ENCODE data around the gene TMCC1. TPM values are rescaled to one million over a fixed set of nuclear protein-coding genes. Genes with fewer than 3 reads are reported as not detected.

The TMCC1 gene
- total RNA-seq, 1 donor from 2014 or later, result 37.8 TPM

DNA sequence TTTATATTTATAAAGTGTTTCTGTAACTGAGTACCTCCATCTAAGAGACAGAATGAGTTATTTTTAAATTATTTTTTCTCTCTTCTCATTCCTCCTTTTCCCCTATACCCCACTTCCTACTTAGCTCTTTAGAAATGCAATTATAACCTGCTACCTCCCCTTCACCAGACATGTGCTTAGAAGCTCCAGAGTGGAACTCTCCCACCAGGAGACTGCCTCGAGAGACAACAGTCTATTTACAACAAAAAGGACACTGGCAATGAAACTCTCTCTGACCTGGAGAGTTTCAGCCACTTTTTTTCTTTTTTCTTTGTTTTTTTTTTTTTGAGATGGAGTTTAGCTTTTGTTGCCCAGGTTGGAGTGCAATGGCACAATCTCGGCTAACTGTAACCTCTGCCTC, 177.7 kb downstream of the TMCC1 start:
- TF ChIP-seq, protein P1, sequence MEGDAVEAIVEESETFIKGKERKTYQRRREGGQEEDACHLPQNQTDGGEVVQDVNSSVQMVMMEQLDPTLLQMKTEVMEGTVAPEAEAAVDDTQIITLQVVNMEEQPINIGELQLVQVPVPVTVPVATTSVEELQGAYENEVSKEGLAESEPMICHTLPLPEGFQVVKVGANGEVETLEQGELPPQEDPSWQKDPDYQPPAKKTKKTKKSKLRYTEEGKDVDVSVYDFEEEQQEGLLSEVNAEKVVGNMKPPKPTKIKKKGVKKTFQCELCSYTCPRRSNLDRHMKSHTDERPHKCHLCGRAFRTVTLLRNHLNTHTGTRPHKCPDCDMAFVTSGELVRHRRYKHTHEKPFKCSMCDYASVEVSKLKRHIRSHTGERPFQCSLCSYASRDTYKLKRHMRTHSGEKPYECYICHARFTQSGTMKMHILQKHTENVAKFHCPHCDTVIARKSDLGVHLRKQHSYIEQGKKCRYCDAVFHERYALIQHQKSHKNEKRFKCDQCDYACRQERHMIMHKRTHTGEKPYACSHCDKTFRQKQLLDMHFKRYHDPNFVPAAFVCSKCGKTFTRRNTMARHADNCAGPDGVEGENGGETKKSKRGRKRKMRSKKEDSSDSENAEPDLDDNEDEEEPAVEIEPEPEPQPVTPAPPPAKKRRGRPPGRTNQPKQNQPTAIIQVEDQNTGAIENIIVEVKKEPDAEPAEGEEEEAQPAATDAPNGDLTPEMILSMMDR (IDR thresholded peaks at IDR 0.05), result no peak
- Mint-ChIP-seq H3K27ac (ENCODE audit: unreplicated experiment) (no peak overlapping the region), H3K27me3 (ENCODE audit: unreplicated experiment) (no peaks in the 10 kb centered on the region), H3K9me3 (ENCODE audit: unreplicated experiment) (no peaks in the 10 kb centered on the region), H3K4me3 (ENCODE audit: unreplicated experiment) (no peak overlapping the region), H3K4me1 (ENCODE audit: unreplicated experiment) (peaks cover 1% of the 10 kb centered on the region), H3K36me3 (ENCODE audit: unreplicated experiment) (peaks cover 2% of the 10 kb centered on the region)
- no peak for DNase-seq (ENCODE audit: extremely low spot score, unreplicated experiment)

- Mint-ChIP-seq H3K27me3 (ENCODE audit: unreplicated experiment) (no peaks in the 10 kb centered on the region), H3K4me3 (ENCODE audit: unreplicated experiment) (no peak overlapping the region), H3K36me3 (ENCODE audit: unreplicated experiment) (peaks cover 2% of the 10 kb centered on the region), H3K9me3 (ENCODE audit: unreplicated experiment) (no peaks in the 10 kb centered on the region), H3K27ac (ENCODE audit: unreplicated experiment) (no peak overlapping the region), H3K4me1 (ENCODE audit: unreplicated experiment) (no peaks in the 10 kb centered on the region)
- DNase-seq (ENCODE audit: extremely low spot score, unreplicated experiment), result no peak
- TF ChIP-seq, protein P1 (IDR thresholded peaks at IDR 0.05), result no peak
Measured at GRCh38 chr3:129708328-129708861, 185.1 kb downstream of the TMCC1 start.

DNA sequence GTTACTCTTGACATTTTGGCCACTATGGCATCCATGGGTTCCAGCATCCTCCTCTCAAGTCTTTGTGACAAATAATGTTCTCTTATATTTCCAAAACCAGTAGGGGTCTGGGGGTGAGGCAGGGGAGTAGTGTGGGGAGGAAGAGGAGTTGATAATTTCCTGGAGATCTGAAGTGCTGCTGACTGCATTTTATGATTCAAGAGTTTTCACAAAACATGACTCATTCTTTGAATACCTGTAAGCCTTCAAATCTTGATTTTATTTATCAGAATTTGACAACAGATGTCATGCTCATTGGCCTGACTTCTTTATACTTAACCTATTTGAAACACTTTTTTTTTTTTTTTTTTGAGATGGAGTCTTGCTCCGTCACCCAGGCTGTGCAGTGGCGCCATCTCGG, 188.2 kb downstream of the TMCC1 start:
- H3K27me3 Mint-ChIP-seq (ENCODE audit: unreplicated experiment), result no peaks in the 10 kb centered on the region
- no peak overlapping the region for H3K4me3 Mint-ChIP-seq (ENCODE audit: unreplicated experiment)
- TF ChIP-seq, protein P1 (IDR thresholded peaks at IDR 0.05), result no peak
- H3K9me3 Mint-ChIP-seq (ENCODE audit: unreplicated experiment), result no peaks in the 10 kb centered on the region
- H3K27ac Mint-ChIP-seq (ENCODE audit: unreplicated experiment), result no peak overlapping the region
- H3K36me3 Mint-ChIP-seq (ENCODE audit: unreplicated experiment), result peaks cover 3% of the 10 kb centered on the region
- DNase-seq (ENCODE audit: extremely low spot score, unreplicated experiment), result no peak
- no peaks in the 10 kb centered on the region for H3K4me1 Mint-ChIP-seq (ENCODE audit: unreplicated experiment)

DNA sequence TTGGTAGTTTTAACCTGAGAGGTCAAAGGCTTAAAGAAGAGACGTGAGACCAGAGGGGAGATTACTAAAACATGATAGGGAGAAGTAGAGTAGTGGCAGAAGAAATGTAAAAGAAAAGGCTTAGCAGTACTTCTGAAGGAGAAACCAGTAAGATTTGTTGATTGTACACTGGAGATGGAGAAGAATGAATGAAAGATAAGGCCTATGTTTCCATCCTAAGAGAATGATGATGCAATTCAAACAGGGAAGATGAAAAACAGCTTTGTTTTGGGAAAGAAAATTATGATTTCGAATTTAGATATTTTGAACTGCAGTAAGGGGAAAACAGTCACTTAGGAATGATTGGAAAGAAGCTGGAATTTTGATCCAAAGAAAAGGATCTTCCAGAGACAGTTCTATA, 189.6 kb downstream of the TMCC1 start:
- no peak overlapping the region for H3K27ac Mint-ChIP-seq (ENCODE audit: unreplicated experiment)
- H3K36me3 Mint-ChIP-seq (ENCODE audit: unreplicated experiment), result peaks cover 4% of the 10 kb centered on the region
- H3K27me3 Mint-ChIP-seq (ENCODE audit: unreplicated experiment), result no peaks in the 10 kb centered on the region
- no peaks in the 10 kb centered on the region for H3K9me3 Mint-ChIP-seq (ENCODE audit: unreplicated experiment)
- TF ChIP-seq, protein P1 (IDR thresholded peaks at IDR 0.05), result no peak
- no peak overlapping the region for H3K4me3 Mint-ChIP-seq (ENCODE audit: unreplicated experiment)
- DNase-seq (ENCODE audit: extremely low spot score, unreplicated experiment), result no peak
- no peaks in the 10 kb centered on the region for H3K4me1 Mint-ChIP-seq (ENCODE audit: unreplicated experiment)

GRCh38 chr3:129702934-129703712, 190.4 kb downstream of the TMCC1 start:
- no peaks in the 10 kb centered on the region for H3K4me1 Mint-ChIP-seq (ENCODE audit: unreplicated experiment)
- H3K9me3 Mint-ChIP-seq (ENCODE audit: unreplicated experiment), result no peaks in the 10 kb centered on the region
- H3K27ac Mint-ChIP-seq (ENCODE audit: unreplicated experiment), result no peak overlapping the region
- TF ChIP-seq, protein P1 (IDR thresholded peaks at IDR 0.05), result no peak
- H3K36me3 Mint-ChIP-seq (ENCODE audit: unreplicated experiment), result peaks cover 5% of the 10 kb centered on the region
- no peak overlapping the region for H3K4me3 Mint-ChIP-seq (ENCODE audit: unreplicated experiment)
- H3K27me3 Mint-ChIP-seq (ENCODE audit: unreplicated experiment), result no peaks in the 10 kb centered on the region
- DNase-seq (ENCODE audit: extremely low spot score, unreplicated experiment), result no peak

Measured in osteocyte (in vitro differentiated cells).